ENCODE data around the gene CEBPZ.
A peak's percentile ranks its signal among the peaks of the same experiment; 100 is the strongest.
"Not testable (repeated sequence)": the region's sequence is repeated elsewhere in the genome, so short reads cannot be mapped to it uniquely, and the experiment has no call there.

CEBPZ gene

DNA sequence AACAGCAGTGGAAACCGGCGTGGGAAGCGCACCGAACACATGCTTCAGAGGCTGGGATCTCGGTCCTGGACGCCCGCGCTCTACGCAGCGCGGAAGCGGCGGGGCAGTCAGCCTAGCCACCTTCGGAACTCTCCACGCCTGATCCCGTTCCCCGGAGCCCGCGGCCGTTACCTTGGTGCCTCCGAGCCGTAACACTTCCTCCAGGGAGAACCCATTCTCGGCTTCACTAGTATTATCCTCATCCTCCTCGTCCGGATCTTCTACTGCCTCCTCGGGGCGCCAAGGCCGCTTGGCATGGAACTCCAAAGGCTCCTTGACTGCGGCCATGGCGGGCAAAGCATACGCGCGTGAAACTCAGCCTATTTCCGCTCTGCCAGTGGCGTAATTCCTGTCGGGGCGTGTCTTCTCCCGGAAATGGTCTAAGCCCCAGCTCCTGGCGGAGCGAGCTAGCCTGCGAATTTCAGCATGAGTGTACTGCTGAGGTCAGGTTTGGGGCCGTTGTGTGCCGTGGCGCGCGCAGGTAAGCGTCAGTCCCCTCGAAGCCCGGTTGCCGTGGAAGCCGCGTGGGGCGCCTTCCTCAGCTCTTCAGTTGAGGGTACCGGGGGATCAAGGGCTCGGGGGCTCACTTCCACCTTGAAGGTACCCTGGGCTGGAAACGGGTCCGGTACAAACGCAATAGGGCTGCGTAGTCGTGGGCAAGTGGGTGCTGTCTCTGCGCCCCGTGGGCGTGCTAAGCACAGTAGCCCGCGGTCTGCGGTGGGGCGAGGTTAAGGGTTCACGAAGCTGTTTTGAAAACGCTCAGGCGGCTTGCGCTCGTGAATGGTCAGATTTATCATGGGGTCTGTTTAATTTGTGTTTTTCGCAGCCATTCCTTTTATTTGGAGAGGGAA, at the start of gene CEBPZ, which contains the start of gene NDUFAF7:
Gene CEBPZ (minus strand): TSS at position 356 of the 890 bp plus-strand sequence. CDS start 29 bp downstream, at position 327.
Gene NDUFAF7 (plus strand): TSS at position 418 of the 890 bp plus-strand sequence. CDS start 48 bp downstream, at position 466.
- DNase-seq, result peak; percentile 79

GRCh38 chr2:37276291-37276690, 44.9 kb upstream of the CEBPZ start:
- no peak for DNase-seq

GRCh38 chr2:37274359-37274965, 43.1 kb upstream of the CEBPZ start:
- no peak for DNase-seq

DNA sequence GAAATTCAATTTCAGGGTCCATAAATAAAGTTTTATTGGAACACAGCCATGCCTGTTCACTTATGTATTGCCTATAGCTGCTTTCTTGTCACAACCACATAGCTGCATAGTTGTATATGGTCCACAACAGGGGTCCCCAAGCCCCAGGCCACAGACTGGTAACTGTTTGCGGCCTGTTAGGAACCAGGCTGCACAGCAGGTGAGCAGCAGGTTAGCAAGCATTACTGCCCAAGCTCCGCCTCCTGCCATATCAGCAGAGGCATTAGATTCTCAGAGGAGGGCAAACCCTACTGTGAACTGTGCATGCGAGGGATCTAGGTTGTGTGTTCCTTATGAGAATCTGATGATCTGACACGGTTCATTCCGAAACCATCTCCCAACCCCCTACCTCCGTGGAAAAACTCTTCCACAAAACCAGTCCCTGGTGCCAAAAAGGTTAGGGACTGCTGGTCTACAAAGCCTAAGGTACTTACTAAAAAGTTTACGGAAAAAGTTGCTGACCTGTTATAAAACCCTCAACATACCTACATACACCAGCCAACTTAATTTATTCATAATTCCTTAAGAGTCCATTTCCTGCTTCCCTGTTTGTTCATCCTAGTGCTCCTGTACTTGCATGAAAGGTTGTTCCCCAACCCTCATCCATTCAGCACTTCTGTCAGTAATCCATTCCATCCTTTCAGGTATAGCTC, 40.1 kb upstream of the CEBPZ start:
- no peak for DNase-seq

DNA sequence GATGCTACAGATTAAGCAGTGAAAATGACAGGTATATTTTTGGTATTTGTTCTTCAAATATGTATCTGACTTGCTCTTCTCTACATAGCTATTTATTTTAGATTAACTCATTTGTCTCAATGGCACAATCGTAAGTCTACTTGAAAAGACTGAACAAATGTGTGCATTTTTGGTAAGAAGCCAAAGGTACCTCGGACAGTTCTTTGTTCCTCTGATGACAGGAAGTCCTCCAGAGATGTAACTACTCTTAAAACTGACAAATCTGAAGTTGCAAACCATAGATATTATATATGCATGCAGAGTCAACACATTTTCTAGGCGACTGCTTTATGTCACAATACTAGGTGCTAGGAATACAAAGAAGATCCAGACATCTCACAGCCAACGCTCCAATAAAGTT, 36.7 kb upstream of the CEBPZ start:
- no peak for DNase-seq

GRCh38 chr2:37267685-37268084, 36.3 kb upstream of the CEBPZ start:
- no peak for DNase-seq

DNA sequence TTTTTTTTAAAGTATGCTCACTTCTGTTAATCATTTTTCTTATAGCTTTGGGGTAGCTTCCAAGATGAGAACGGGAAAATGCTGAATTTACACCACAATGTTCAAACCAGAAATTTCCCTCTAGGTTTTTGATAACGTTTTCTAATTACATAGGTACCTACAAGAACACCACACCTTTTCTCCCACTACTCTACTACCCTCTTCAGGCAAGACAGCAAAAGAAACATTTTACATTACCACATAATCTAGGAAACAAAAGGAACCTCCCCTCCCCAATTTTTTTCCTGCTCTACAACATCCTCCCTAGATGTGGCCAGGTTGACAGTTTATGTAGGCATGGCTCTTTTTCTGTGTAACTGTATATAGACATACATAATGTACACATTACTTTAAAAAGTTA, 32.4 kb upstream of the CEBPZ start:
- DNase-seq, result no peak

- DNase-seq, result no peak
Observed at GRCh38 chr2:37262522-37262921, 31.1 kb upstream of the CEBPZ start.

- no peak for DNase-seq
Observed at GRCh38 chr2:37250869-37251740, 19.7 kb upstream of the CEBPZ start.

- no peak for DNase-seq
Observed at GRCh38 chr2:37246205-37246604, 14.8 kb upstream of the CEBPZ start.

- DNase-seq, result no peak
Observed at GRCh38 chr2:37244755-37245154, 13.4 kb upstream of the CEBPZ start.

DNA sequence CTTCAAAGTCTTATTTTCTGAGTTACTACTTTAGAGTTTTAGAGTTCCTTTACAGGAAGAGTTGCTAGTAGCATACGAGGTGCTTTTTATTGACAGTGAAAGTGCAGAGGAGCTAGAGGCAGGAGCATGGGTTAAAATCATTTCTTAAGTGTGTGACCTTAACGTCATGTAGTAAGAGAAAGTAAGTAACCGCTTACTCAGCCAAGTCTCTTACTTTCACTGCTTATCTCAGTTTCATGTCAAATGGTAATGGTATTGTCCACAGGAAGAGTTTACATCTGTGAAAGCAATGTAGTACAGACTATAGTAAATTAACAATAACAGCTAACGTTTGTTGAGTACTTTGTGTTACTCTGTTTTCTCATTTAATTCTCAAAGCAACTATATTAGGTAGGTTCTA, 12.6 kb upstream of the CEBPZ start:
- no peak for DNase-seq

- DNase-seq, result no peak
Observed at GRCh38 chr2:37243435-37243834, 12.0 kb upstream of the CEBPZ start.

- DNase-seq, result no peak
Observed at GRCh38 chr2:37232131-37232933, 936 bp upstream of the CEBPZ start.

GRCh38 chr2:37230581-37230980, 815 bp downstream of the CEBPZ start:
- peak; percentile 6 for DNase-seq

GRCh38 chr2:37228788-37229187, 2.6 kb downstream of the CEBPZ start:
- no peak for DNase-seq

GRCh38 chr2:37226863-37227262, 4.5 kb downstream of the CEBPZ start:
- DNase-seq, result no peak

DNA sequence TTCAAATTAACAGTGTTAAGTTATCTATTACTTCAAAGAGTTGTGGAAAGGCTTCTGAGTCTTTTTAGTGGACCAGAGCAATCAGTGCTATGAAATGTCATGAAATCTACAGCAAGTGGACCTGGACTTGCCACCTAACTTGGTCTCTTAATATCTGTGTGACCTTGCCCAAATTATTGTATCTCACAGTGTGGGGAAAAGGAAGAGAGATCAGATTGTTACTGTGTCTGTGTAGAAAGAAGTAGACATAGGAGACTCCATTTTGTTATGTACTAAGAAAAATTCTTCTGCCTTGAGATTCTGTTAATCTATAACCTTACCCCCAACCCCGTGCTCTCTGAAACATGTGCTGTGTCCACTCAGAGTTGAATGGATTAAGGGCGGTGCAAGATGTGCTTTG, 6.3 kb downstream of the CEBPZ start:
- DNase-seq, result not testable (repeated sequence)

GRCh38 chr2:37224063-37224462, 7.3 kb downstream of the CEBPZ start:
- DNase-seq, result no peak

DNA sequence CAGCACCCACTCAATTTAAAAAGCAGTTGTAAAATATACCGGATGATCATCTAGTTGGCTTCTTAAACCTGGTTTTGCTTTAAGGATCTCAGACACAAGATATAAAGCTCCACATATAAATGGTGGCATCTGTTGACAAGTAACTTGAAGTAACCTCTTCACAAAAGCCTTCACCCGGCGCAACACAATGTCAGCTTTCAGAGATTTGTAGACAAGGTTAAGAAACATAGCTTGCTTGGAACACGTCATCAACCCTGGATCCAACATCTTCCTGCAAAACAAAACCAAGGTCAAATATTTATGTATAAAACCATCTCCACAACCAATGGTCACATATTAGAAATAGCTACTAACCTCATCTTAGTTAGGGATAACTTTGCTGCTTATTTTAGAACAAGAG, 8.3 kb downstream of the CEBPZ start:
- no peak for DNase-seq

GRCh38 chr2:37219046-37219445, 12.3 kb downstream of the CEBPZ start:
- no peak for DNase-seq

GRCh38 chr2:37215250-37215649, 16.1 kb downstream of the CEBPZ start:
- no peak for DNase-seq
